Stimulated activated CD4-positive, alpha-beta T cell treated with anti-CD3 and anti-CD28 coated beads, TNF-alpha, amount 100 ng/mL, for 1 hour (primary cell): ENCODE data around the gene GPR107.

Experiments used
- DNase-seq, 3 donors: peaks; one replicate each; pipeline ENCODE4 v3.0.0-alpha.2; 2020; ENCODE audit warnings: low read depth in 3 of 3, low spot score in 1 of 3

The GPR107 gene

GRCh38 chr9:130027533-130028365 lies 26.0 kb upstream of the GPR107 start:
- no peak for DNase-seq

GRCh38 chr9:130028493-130029222 lies 25.0 kb upstream of the GPR107 start:
- DNase-seq = no peak

- DNase-seq = no peak
These were observed 24.3 kb upstream of the GPR107 start for GRCh38 chr9:130029223-130029973.

- DNase-seq = no peak
These were observed 23.0 kb upstream of the GPR107 start for GRCh38 chr9:130030651-130031127.

- DNase-seq = no peak
These were observed 19.1 kb upstream of the GPR107 start for GRCh38 chr9:130034570-130034969.

GRCh38 chr9:130036099-130036498 lies 17.6 kb upstream of the GPR107 start:
- DNase-seq = no peak

GRCh38 chr9:130039528-130040147 lies 14.1 kb upstream of the GPR107 start:
- no peak for DNase-seq

GRCh38 chr9:130040984-130041647 lies 12.6 kb upstream of the GPR107 start:
- DNase-seq = no peak

GRCh38 chr9:130041648-130042405 lies 11.9 kb upstream of the GPR107 start:
- no peak for DNase-seq

- DNase-seq = no peak
These were observed 11.3 kb upstream of the GPR107 start for GRCh38 chr9:130042406-130042884.

GRCh38 chr9:130042885-130043653 lies 10.6 kb upstream of the GPR107 start, which contains the start of gene FNBP1:
TSS of gene FNBP1 (minus strand) at chr9:130043189. CDS start at chr9:130042975, 214 bp downstream.
- DNase-seq = peak; percentile 61 to 75 (median 68)

- no peak for DNase-seq
These were observed 9.8 kb upstream of the GPR107 start for GRCh38 chr9:130043654-130044623.

GRCh38 chr9:130045725-130046450 lies 7.8 kb upstream of the GPR107 start:
- DNase-seq = no peak

- no peak for DNase-seq
These were observed 4.1 kb upstream of the GPR107 start for GRCh38 chr9:130049431-130050210.

GRCh38 chr9:130050462-130050861 lies 3.2 kb upstream of the GPR107 start:
- DNase-seq = no peak

- DNase-seq = no peak
These were observed 1.9 kb upstream of the GPR107 start for GRCh38 chr9:130051855-130052254.
